HG03439 (cell line): Measurements from ENCODE around the gene NUP214.

Source experiments
- ATAC-seq: cut with Tn5 transposase; IDR thresholded peaks from one replicate; pipeline ENCODE4 v1.9.1; 2021; ENCODE audit warnings: mild to moderate bottlenecking, moderate library complexity; ENCODE audit not compliant: unreplicated experiment

Gene NUP214

GRCh38 chr9:131274674-131275331 lies 149.4 kb downstream of the NUP214 start:
- ATAC-seq = no peak

- no peak for ATAC-seq
Measured at GRCh38 chr9:131275332-131276093, 150.1 kb downstream of the NUP214 start.

DNA sequence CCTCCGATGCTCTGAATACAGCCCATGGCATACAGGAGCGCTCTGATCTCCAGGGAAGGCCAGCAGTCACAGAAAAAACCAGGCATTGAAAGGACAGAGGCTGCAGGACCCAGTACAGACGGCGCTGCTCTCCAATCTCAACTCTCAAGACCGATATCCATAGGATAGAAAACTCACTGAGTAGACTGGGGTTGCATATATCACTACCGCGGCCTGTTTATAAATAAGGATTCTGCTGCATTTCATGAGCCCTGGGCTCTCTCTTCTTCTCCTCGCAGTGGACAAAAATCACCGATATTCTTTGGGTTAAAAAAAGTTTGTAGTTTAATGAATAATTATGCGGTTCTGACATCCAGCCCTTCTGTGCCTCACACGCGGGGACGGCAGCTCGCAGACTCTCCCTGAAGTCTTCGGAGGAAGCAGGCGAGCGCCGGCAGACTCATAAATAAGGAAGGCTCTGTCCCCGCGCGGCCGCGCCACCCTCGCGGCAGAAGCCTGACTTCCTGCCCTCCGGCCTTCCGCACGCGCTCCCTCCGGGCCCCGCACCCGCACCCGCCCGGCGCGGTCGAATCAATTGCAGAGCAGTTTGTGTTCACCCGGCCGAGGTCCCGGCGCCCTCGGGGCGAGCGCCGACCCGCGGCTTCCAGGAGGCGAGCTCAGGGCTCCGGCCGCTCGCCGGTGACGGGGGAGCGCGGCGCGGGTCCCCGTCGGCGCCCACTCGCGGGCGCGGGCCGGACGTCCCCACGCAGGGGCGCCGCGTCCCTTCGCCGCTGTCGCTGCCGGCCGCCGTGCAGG lies 150.9 kb downstream of the NUP214 start, which contains the start of gene FAM78A:
FAM78A (minus strand) TSS at position 417 of the 795 bp plus-strand sequence; CDS start at position 86, 331 bp downstream.
- no peak for ATAC-seq

DNA sequence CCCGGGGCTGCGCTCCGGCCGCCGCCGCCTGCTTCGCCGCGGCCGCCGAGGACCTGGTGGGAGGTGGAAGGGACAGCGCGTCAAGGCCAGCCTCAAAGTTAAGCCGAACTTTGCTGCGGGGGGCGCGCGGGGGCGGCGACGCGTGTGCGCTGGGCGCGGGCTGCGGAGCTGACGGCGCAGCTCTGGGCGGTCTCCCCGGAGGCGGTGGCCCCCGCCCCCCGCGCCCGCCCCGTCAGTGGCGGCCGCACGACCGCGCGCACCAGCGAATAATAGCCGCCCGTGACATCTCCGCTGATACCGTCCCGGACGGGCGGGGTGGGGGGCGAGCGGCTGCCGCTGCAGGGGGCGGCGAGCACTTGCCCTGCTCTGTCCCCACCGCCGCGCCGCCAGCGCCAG lies 151.5 kb downstream of the NUP214 start:
- ATAC-seq = no peak

DNA sequence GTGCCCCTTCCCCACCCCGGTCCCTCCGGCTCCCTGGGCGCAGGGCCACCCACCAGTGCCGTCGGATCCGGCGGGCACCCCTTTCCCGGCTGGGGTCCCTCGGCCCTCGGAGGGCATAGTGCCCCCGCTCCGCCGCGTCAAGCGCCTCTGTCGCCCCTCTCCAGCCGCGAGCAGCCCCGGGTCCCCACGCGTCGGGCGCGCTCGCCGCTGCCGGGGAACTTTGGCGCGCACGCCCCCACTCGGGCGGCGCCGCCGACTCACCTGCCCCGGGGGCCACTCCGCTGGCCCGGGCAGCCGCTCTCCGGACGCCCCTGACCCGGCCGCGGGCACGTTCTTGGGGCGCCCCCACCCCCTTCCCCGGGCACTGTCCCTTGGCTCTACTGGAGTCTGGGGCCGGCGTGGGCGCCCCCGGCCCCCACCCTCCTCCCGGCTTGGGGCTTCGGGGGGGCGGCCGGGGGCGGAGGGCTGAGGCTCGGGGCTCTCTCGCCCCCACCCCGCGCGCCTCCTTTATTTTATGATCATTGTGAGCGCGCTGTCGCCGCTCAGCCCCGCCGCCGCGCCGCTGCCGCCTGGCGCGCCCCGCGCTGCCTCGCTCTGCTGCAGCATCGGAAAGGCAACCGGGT lies 152.0 kb downstream of the NUP214 start:
- ATAC-seq = no peak

- ATAC-seq = no peak
Measured at GRCh38 chr9:131277910-131278701, 152.7 kb downstream of the NUP214 start.

GRCh38 chr9:131278702-131279111 lies 153.3 kb downstream of the NUP214 start:
- ATAC-seq = no peak

GRCh38 chr9:131279196-131279862 lies 153.9 kb downstream of the NUP214 start:
- ATAC-seq = no peak

DNA sequence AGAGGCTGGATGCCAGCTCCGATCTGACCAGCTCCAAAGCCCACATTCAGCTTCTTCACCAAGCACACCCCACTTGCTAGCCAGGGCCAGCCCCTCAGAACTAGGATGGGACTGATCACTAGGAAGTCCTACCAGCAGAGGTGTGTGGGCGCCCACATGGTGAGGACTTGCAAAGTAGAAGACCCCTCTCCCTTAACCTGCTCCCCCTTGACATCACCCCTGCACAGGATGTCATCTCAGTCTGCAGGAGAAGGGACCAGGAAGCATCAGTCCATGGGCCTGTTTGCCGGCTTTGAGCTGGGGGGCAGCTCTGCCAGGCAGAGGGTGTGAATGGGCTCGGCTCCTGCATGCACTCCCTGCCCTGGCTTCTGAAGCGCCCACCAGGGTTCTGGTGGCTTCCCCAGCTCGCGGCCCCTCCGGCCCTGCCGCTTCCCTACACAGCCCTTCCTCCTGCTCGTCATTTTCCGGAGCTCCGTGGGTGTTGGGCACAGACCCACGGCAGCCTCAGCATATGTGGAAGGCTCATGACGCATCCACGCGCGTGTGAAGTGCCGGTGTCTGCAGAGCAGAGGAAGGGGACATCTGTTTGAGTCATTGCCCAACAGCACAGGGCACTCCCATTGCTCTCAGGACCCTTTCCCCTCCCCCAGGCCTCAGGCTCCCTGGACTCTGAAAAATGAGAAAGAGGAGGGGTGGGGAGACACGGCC lies 154.6 kb downstream of the NUP214 start:
- no peak for ATAC-seq

DNA sequence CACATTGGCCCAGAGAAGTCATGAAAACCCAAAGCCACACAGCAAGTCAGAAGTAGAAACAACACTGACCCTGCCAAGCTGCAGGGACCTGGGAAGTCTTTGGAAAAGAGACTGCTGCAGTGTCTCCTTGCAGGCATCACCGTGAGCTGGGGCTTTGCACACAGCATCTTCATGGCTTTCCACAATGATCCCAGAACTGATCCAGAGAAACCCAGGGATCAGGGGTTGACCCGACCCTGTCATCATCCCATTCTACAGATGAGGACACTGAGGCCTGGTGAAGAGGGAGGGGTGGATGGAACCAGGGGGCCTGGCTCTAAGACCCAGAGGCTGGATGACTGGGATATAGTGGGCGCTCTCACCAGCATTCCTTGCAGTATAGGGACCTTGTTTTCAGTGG lies 155.3 kb downstream of the NUP214 start:
- no peak for ATAC-seq

GRCh38 chr9:131281119-131281965 lies 156.0 kb downstream of the NUP214 start:
- ATAC-seq = no peak

- ATAC-seq = no peak
Measured at GRCh38 chr9:131282175-131282574, 156.8 kb downstream of the NUP214 start.

- no peak for ATAC-seq
Measured at GRCh38 chr9:131282688-131283422, 157.5 kb downstream of the NUP214 start.
